Hematopoietic multipotent progenitor cell treated with erythropoietin and hydrocortisone succinate and interleukin-3 and kit ligand, for 6 days (in vitro differentiated cells): ENCODE data around the gene DENND1C.

ENCODE experiments used
- DNase-seq: peaks from one replicate; pipeline ENCODE4 v3.0.0-alpha.2; 2015

DENND1C gene, protein sequence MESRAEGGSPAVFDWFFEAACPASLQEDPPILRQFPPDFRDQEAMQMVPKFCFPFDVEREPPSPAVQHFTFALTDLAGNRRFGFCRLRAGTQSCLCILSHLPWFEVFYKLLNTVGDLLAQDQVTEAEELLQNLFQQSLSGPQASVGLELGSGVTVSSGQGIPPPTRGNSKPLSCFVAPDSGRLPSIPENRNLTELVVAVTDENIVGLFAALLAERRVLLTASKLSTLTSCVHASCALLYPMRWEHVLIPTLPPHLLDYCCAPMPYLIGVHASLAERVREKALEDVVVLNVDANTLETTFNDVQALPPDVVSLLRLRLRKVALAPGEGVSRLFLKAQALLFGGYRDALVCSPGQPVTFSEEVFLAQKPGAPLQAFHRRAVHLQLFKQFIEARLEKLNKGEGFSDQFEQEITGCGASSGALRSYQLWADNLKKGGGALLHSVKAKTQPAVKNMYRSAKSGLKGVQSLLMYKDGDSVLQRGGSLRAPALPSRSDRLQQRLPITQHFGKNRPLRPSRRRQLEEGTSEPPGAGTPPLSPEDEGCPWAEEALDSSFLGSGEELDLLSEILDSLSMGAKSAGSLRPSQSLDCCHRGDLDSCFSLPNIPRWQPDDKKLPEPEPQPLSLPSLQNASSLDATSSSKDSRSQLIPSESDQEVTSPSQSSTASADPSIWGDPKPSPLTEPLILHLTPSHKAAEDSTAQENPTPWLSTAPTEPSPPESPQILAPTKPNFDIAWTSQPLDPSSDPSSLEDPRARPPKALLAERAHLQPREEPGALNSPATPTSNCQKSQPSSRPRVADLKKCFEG

GRCh38 chr19:6481541-6482342, at the start of gene DENND1C:
Gene DENND1C, minus strand, starts transcription at chr19:6481787. Its CDS starts 92 bp downstream, at chr19:6481695.
- DNase-seq, result peak; percentile 69

- peak; percentile 94 for DNase-seq
These were observed 49.0 kb upstream of the DENND1C start, which contains the start of gene TNFSF9 for GRCh38 chr19:6530386-6531162. Gene TNFSF9, plus strand, starts transcription at chr19:6531026. Its CDS starts 11 bp downstream, at chr19:6531037.

- no peak for DNase-seq
These were observed 48.4 kb upstream of the DENND1C start for GRCh38 chr19:6529937-6530385.

DNA sequence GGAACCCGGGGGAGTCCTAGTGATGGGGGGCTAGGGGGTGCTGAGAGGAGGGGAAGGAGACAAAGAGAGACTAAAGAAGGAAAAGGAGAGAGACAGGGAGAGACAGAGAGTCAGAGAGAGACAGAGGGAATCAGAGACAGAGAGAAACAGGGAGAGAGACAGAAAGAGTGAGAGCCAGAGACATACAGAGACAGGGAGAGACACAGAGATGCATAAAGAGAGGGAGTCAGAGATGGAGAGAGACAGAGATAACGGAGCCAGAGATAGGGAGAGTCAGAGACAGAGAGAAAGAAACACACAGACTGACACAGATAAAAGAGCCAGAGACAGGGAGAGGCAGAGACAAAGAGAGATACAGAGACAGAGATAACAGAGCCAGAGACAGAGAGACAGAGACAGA, 47.8 kb upstream of the DENND1C start:
- no peak for DNase-seq

GRCh38 chr19:6528544-6529121, 47.0 kb upstream of the DENND1C start:
- DNase-seq, result peak; percentile 64

- no peak for DNase-seq
These were observed 46.4 kb upstream of the DENND1C start for GRCh38 chr19:6527893-6528543.

- peak; percentile 55 for DNase-seq
These were observed 42.7 kb upstream of the DENND1C start for GRCh38 chr19:6524311-6524710.

DNA sequence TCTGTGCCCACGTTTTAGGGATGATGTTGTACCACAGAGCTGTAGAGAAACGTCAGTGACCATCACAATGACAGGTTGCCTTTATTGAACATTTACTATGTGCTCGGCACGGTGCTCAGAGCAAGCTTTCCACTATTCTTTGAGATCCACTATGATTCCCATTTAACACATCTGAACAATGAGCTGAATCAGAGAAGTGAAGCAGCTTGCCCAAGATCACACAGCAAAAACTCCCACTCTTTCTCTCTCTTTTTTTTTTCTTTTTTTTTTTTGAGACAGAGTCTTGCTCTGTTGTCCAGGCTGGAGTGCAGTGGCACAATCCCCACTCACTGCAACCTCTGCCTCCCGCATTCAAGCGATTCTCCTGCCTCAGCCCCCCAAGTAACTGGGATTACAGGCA, 41.1 kb upstream of the DENND1C start:
- DNase-seq, result no peak

GRCh38 chr19:6521718-6522646, 40.4 kb upstream of the DENND1C start:
- DNase-seq, result peak; percentile 35

GRCh38 chr19:6519289-6519688, 37.7 kb upstream of the DENND1C start:
- DNase-seq, result no peak

- DNase-seq, result no peak
These were observed 36.7 kb upstream of the DENND1C start for GRCh38 chr19:6518145-6518911.

GRCh38 chr19:6516659-6517291, 35.2 kb upstream of the DENND1C start:
- DNase-seq, result peak; percentile 95

DNA sequence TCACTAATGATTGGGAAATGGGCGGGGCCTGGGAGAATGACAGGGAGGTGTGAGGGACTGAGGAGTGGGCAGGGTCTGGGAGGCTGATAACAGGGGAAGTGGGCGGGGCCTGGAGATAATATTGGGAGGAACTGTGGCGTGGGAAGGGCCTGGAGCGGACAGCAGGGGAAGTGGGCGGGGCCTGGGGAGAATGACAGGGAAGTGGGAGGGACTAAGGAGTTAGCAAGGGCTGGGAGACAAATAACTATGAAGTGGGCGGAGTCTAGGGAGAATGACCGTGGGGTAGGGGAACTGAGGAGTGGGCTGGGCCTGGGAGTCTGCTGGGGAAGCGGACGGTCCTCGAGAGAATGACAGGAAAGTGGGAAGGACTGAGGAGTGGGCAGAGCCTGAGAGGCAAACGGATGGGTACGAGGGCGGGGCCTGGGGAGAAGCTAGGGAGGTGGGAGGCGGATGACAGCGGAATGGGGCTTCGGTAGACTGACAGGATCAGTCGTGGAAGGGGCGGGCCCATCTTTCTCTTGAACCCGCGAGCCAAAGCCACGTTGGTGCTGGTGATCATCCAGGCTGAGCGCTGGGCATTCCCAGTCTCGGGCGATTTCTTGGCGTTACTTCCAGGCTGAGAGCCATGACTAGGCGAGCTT, 34.6 kb upstream of the DENND1C start:
- DNase-seq, result peak; percentile 99

- DNase-seq, result no peak
These were observed 33.4 kb upstream of the DENND1C start for GRCh38 chr19:6514926-6515544.

DNA sequence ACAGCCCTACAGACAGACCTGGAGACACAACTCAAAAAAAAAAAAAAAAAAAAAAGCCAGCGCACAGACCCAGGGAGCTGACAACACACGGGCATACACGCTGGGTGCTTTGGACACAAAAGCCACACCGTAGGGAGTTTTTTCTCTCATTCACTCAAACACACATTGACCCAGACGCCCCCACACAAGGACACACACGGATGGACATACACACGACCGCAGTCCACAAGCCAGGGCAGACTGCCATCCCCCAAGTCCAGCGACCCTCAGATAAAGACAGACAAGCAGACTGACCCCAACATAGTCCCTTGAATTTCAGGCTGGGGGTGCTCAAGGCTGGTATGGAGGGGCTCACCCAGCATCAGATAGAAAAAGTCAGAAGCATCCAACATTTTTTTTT, 32.5 kb upstream of the DENND1C start:
- no peak for DNase-seq

GRCh38 chr19:6510618-6511017, 29.0 kb upstream of the DENND1C start:
- no peak for DNase-seq

DNA sequence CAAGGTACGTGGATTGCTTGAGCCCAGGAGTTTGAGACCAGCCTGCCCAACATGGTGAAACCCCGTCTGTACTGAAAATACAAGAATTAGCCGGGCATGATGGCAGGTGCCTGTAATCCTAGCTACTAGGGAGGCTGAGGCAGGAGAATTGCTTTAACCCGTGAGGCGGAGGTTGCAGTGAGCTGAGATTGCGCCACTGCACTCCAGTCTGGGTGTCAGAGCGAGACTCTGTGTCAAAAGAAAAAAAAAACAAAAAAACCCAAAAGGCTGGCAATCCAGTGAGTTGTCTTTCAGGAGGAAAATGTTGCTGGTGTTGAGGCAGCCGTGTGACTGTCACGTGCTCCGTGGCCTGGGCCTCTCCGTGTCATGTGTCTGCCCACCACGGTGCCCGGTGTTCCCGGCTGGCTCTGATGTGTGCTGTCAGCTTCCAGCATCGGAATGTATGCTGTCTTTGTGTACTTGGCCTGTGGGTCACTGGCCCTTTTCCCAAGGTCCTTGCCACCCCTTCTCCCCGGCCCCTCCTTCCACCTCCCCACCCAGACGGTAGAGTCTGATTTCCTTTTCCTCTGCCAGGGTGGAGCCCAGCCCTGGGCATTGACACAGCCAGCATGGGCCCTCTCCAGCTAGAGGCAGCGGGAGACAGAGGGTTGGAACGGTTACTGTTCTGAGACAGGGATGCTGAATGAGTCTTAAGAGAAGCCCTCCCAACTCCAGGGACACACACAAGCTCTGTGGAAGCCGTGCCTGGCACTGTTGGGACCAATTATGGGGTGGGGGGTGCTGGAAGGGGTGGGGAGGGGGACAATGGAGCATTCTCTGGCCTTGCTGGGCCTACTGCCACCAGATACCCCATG, 27.8 kb upstream of the DENND1C start:
- no peak for DNase-seq
